Measurements from ENCODE around the gene TMEM182.

DNA sequence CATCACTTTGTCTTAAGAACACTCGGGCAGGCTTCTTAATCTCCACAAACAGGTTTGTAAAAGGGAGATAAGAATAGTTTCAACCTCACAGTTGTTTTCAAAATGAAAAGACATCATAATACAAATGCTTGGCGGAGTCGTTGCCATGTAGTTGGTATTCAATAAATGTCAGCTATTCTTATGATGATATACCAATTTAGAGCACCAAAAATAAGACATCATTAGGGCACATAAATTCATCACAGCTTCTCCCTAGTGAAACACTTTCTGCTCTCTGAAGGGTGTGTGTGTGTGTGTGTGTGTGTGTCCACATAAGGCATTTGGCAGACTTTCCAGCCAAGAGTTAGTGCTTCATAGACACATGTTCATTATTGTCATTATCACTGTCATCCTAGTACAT lies 10.8 kb downstream of the TMEM182 start:
- TF ChIP-seq, protein P1, sequence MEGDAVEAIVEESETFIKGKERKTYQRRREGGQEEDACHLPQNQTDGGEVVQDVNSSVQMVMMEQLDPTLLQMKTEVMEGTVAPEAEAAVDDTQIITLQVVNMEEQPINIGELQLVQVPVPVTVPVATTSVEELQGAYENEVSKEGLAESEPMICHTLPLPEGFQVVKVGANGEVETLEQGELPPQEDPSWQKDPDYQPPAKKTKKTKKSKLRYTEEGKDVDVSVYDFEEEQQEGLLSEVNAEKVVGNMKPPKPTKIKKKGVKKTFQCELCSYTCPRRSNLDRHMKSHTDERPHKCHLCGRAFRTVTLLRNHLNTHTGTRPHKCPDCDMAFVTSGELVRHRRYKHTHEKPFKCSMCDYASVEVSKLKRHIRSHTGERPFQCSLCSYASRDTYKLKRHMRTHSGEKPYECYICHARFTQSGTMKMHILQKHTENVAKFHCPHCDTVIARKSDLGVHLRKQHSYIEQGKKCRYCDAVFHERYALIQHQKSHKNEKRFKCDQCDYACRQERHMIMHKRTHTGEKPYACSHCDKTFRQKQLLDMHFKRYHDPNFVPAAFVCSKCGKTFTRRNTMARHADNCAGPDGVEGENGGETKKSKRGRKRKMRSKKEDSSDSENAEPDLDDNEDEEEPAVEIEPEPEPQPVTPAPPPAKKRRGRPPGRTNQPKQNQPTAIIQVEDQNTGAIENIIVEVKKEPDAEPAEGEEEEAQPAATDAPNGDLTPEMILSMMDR (conservative IDR thresholded peaks at IDR 0.05; ENCODE audit: low read depth, low read length): no peak
- TF ChIP-seq POLR2A (IDR thresholded peaks at IDR 0.05; ENCODE audit: low read depth, low read length) (no peak), RCOR1 (IDR thresholded peaks at IDR 0.05; ENCODE audit: insufficient replicate concordance, low read length) (no peak), MXI1 (IDR thresholded peaks at IDR 0.05; ENCODE audit: borderline replicate concordance, low read depth, low read length) (no peak), SMC3 (IDR thresholded peaks at IDR 0.05; ENCODE audit: low read depth, low read length) (no peak), MAZ (IDR thresholded peaks at IDR 0.05; ENCODE audit: borderline replicate concordance, low read depth, low read length) (no peak), CHD1 (IDR thresholded peaks at IDR 0.05; ENCODE audit: low read depth, low read length) (no peak), MAFK (IDR thresholded peaks at IDR 0.05; ENCODE audit: low read depth, low read length) (no peak), CEBPB (IDR thresholded peaks at IDR 0.05; ENCODE audit: low read depth, low read length) (no peak)
- TF ChIP-seq, protein P2, sequence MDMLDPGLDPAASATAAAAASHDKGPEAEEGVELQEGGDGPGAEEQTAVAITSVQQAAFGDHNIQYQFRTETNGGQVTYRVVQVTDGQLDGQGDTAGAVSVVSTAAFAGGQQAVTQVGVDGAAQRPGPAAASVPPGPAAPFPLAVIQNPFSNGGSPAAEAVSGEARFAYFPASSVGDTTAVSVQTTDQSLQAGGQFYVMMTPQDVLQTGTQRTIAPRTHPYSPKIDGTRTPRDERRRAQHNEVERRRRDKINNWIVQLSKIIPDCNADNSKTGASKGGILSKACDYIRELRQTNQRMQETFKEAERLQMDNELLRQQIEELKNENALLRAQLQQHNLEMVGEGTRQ (IDR thresholded peaks at IDR 0.05; ENCODE audit: low read depth, low read length): no peak

Data from IMR-90 (cell line).